Measurements from ENCODE around the gene GPR26. TPM values are rescaled to one million over a fixed set of nuclear protein-coding genes. Genes with fewer than 3 reads are reported as not detected.

Gene GPR26
- total RNA-seq (not detected), polyA plus RNA-seq (not detected)
- long read RNA-seq, donor 1: 0 reads
- long read RNA-seq, donor 2: 0 reads
- long read RNA-seq, donor 3: 0 reads

DNA sequence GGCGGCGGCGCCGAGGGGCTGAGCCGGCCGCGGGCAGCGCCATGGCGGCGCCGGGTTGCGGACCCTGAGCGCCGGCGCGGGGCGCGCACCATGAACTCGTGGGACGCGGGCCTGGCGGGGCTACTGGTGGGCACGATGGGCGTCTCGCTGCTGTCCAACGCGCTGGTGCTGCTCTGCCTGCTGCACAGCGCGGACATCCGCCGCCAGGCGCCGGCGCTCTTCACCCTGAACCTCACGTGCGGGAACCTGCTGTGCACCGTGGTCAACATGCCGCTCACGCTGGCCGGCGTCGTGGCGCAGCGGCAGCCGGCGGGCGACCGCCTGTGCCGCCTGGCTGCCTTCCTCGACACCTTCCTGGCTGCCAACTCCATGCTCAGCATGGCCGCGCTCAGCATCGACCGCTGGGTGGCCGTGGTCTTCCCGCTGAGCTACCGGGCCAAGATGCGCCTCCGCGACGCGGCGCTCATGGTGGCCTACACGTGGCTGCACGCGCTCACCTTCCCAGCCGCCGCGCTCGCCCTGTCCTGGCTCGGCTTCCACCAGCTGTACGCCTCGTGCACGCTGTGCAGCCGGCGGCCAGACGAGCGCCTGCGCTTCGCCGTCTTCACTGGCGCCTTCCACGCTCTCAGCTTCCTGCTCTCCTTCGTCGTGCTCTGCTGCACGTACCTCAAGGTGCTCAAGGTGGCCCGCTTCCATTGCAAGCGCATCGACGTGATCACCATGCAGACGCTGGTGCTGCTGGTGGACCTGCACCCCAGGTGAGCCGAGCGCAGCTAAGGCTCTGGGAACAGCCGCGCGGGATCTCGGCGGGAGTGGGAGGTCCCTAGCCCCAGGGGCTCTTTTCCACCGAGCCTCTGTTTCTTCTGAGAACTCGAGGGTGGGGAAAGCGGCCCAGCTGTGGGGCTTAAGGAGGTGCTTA lies at the start of gene GPR26:
Gene GPR26 (plus strand): TSS at position 38 of the 919 bp plus-strand sequence. CDS start 53 bp downstream, at position 91.
- no peak for TF ChIP-seq CTCF (IDR thresholded peaks at IDR 0.05)
- Histone ChIP-seq H3K27ac (no peak within 1 kb of the TSS), H3K27me3 (peaks cover 0 to 73% (median 68%) of the 10 kb centered on the region in 7 donors), H3K4me1 (no peaks in the 10 kb centered on the region), H3K36me3 (no peaks in the 10 kb centered on the region), H3K4me3 (no peak within 1 kb of the TSS), H3K9me3 (peaks cover 0 to 9% (median 0%) of the 10 kb centered on the region in 11 donors)
- 31 to 38% methylated on average over 86 to 101 of the region's 101 CpGs for whole genome bisulfite sequencing, 2 donors
- ATAC-seq: no peak
- DNase-seq: no peak
- intact Hi-C loops (cut with DNase I): no loop called here

DNA sequence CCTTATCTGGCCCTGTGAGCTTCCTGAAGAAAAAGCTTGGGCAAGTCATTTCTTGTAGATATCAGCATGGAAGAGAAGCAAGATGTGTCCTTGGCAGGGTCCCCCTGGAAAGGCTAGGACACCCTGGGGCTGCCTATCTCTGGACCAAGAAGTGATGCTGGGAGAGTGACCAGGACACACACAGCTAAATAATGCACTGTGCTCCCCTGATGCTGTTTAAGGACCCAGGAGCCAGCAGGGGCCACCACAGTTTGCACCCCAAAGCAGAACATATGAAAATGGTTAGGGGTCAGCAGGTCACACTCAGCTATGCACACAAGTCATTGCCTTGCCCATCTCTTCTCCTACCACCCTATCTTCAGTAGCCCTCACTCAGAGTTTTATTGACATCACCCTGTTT lies 47.9 kb upstream of the GPR26 start:
- no peak for DNase-seq
- Histone ChIP-seq H3K9me3 (no peaks in the 10 kb centered on the region), H3K27ac (no peak overlapping the region), H3K27me3 (peaks cover 0 to 10% (median 6%) of the 10 kb centered on the region in 7 donors), H3K36me3 (no peaks in the 10 kb centered on the region), H3K4me1 (no peaks in the 10 kb centered on the region), H3K4me3 (no peak overlapping the region)
- no peak for TF ChIP-seq CTCF (IDR thresholded peaks at IDR 0.05)
- no peak for ATAC-seq
- intact Hi-C loops (cut with DNase I): no loop called here

GRCh38 chr10:123619067-123619855 lies 46.9 kb upstream of the GPR26 start:
- peaks cover 0 to 10% (median 6%) of the 10 kb centered on the region in 7 donors for H3K27me3 ChIP-seq
- no peaks in the 10 kb centered on the region for H3K9me3 ChIP-seq
- H3K4me1 ChIP-seq: no peaks in the 10 kb centered on the region
- WGBS, 2 donors: 84 to 86% methylated on average over 8 of the region's 8 CpGs
- intact Hi-C loops (cut with DNase I): no loop called here
- no peaks in the 10 kb centered on the region for H3K36me3 ChIP-seq
- DNase-seq: no peak
- H3K4me3 ChIP-seq: no peak overlapping the region
- H3K27ac ChIP-seq: no peak overlapping the region
- no peak for ATAC-seq
- no peak for TF ChIP-seq CTCF (IDR thresholded peaks at IDR 0.05)

GRCh38 chr10:123620621-123621020 lies 45.5 kb upstream of the GPR26 start:
- DNase-seq: no peak
- Histone ChIP-seq H3K27ac (no peak overlapping the region), H3K4me3 (no peak overlapping the region), H3K36me3 (no peaks in the 10 kb centered on the region), H3K27me3 (peaks cover 0 to 10% (median 6%) of the 10 kb centered on the region in 7 donors), H3K4me1 (no peaks in the 10 kb centered on the region), H3K9me3 (no peaks in the 10 kb centered on the region)
- no peak for ATAC-seq
- 50 to 51% methylated on average over 9 of the region's 9 CpGs for WGBS, 2 donors
- TF ChIP-seq CTCF (IDR thresholded peaks at IDR 0.05): no peak
- intact Hi-C loops (cut with DNase I): no loop called here

Measured in heart right ventricle (tissue), 16 donors.